Measurements from ENCODE around the gene BSN.

Gene BSN, protein sequence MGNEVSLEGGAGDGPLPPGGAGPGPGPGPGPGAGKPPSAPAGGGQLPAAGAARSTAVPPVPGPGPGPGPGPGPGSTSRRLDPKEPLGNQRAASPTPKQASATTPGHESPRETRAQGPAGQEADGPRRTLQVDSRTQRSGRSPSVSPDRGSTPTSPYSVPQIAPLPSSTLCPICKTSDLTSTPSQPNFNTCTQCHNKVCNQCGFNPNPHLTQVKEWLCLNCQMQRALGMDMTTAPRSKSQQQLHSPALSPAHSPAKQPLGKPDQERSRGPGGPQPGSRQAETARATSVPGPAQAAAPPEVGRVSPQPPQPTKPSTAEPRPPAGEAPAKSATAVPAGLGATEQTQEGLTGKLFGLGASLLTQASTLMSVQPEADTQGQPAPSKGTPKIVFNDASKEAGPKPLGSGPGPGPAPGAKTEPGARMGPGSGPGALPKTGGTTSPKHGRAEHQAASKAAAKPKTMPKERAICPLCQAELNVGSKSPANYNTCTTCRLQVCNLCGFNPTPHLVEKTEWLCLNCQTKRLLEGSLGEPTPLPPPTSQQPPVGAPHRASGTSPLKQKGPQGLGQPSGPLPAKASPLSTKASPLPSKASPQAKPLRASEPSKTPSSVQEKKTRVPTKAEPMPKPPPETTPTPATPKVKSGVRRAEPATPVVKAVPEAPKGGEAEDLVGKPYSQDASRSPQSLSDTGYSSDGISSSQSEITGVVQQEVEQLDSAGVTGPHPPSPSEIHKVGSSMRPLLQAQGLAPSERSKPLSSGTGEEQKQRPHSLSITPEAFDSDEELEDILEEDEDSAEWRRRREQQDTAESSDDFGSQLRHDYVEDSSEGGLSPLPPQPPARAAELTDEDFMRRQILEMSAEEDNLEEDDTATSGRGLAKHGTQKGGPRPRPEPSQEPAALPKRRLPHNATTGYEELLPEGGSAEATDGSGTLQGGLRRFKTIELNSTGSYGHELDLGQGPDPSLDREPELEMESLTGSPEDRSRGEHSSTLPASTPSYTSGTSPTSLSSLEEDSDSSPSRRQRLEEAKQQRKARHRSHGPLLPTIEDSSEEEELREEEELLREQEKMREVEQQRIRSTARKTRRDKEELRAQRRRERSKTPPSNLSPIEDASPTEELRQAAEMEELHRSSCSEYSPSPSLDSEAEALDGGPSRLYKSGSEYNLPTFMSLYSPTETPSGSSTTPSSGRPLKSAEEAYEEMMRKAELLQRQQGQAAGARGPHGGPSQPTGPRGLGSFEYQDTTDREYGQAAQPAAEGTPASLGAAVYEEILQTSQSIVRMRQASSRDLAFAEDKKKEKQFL (N-terminal part only)

GRCh38 chr3:49553692-49554632 lies at the start of gene BSN:
BSN (plus strand) TSS chr3:49554477; CDS start chr3:49554603, 126 bp downstream.
- peak; percentile 32 to 33 for DNase-seq

GRCh38 chr3:49506906-49507305 lies 47.4 kb upstream of the BSN start:
- no peak for DNase-seq

DNA sequence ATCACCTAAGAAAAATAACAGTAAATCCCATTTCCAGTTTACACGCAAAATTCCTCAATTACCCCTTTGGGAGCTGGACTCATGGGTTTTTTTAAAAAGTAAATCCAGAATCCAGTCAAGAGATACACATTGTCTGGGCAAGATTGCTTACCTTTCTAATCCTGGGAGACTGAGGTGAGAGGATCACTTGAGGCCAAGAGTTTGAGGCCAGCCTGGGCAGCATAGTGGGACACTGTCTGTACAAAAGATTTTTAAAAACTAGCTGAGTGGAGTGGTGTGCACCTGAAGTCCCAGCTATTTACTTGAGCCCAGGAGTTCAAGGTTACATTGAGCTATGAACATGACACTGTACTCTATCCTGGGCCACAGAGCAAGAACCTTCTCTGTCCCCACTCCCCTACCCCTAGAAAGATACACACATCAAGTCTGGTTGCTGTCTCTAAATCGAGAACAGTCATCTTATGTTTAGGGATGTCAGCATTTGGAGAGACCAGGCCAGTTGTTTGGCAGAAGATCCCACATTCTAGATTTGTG lies 45.2 kb upstream of the BSN start:
- no peak for DNase-seq

DNA sequence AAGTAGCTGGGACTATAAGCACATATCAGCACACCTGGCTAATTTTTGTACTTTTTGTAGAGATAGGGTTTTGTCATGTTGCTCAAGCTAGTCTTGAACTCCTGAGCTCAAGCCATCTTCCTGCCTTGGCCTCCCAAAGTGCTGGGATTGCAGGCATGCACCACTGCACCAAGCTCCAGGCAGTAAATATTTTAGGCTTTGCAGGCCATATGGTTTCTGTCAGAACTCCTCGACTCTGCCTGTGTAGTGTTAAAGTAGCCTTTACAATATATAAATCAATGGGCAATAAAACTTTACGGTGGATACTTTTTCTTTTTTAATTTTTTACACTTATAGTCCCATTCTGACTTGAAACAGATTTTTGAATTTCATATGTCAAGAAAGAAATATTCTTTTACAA lies 42.6 kb upstream of the BSN start:
- no peak for DNase-seq

DNA sequence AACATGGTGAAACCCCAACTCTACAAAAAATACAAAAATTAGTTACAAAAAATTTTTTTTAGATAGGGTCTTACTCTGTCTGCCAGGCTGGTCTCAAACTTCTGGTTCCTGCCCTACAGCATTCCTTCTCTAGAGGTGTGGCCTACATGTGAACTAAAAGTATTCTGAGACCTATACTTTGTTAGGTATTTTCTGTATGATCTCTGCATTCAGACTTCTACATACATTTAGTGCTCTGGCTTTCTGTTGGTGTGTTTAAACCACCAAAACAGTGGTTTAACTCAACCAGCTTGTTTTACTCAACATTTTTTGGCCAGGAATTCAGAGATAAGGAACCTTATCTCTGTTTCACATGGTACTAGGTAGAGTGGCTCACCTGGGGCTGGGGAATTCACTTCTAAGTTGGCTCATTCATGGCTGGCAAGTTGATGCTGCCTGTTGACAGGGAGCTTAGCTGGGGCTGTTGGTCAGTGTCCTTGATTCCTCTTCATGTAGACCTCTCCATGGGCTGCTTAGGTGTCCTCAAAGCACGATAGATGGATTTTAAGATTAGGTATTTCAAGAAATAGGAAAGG lies 41.4 kb upstream of the BSN start:
- DNase-seq = no peak

- DNase-seq = no peak
Observed at GRCh38 chr3:49513494-49514124, 40.7 kb upstream of the BSN start.

GRCh38 chr3:49518016-49518415 lies 36.3 kb upstream of the BSN start:
- no peak for DNase-seq

DNA sequence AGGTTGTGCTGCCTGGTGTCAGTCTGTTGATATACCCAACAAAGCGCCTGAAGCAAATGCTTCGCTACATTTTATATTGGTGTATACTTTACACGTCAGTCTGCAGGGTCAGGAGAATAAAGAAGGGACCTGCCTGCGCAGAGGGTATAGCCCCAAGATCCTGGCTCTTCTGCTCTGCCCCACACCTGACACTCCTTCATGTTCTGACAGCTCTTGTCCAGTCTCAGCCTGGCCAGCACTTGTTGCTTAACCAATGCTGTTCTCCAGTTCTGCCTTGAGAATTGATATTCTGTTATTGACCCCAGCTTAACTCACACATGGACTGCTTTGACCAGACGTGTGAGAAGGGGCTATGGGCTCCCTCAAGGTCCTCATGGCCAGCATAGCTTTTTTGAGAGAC lies 35.8 kb upstream of the BSN start:
- DNase-seq = no peak

- DNase-seq = no peak
Observed at GRCh38 chr3:49519296-49519695, 35.0 kb upstream of the BSN start.

DNA sequence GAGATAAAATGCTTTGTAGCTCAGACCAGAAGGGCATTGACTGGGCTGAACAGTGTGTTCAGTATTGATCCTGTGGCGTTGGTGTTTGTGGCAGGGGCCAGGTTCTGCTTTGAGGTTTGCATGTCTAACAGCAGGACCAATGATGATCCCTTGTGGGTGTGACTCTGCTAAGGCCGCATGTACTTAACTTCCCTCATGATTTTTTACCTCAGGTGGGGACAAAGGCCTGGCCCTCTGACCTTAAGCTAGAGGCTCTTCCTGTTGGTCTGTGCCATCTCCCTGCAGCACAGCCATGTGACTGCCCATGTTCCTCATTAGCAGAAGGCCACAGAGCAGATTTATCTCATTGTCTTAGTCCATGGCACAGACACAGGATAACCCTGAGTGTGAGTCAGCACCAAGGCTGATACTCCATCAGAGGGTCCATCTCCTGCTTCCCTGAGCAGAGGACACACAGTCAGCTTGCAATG lies 34.3 kb upstream of the BSN start:
- no peak for DNase-seq

- no peak for DNase-seq
Observed at GRCh38 chr3:49523756-49524747, 30.2 kb upstream of the BSN start.

DNA sequence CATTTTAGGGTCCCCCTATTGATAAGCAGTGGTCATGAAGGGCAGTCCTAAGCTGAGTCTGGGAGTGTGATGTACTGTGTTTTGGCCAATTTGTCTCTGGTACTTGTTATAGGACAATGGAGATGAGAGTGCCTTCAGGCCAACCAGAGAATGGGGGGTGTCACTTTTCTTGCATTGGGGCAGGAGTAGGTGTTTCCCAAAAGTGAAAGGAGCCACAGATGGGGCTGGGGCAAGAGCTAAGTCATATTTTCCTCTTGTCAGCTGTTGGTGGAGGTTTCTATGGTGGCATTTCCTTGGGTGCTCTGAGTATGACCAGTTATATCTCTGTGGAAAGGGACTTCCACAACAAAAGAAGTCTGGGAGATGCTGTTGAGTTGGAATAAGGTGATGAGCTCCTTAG lies 24.7 kb upstream of the BSN start:
- no peak for DNase-seq

DNA sequence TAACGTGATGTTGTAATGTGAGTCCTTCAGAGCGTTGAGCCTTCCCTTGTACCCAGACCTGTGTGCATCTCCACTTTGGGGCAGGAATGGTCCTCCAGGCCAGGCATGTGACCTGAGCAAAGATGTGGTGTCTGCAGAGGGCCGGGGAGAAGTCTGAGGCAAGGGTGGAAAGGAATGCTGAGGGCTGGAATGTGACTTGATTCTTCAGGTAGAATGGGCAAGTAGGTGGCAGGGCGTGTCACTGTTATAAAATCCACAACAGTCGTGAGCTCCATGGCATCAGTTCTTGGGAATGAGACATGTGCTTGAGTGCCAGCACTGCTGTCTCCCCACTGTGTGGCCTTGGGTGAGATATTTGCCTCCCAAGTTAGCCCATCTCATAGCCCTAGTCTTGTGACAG lies 24.0 kb upstream of the BSN start:
- DNase-seq = no peak

- DNase-seq = no peak
Observed at GRCh38 chr3:49530701-49531100, 23.6 kb upstream of the BSN start.

DNA sequence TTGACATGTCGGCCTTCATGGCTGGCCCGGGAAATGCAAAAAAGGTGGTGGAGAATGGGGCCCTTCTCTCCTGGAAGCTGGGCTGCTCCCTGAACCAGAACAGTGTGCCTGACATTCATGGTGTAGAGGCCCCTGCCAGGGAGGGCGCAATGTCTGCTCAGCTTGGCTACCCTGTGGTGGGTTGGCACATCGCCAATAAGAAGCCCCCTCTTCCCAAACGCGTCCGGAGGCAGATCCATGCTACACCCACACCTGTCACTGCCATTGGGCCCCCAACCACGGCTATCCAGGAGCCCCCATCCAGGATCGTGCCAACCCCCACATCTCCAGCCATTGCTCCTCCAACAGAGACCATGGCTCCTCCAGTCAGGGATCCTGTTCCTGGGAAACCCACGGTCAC lies 23.1 kb upstream of the BSN start:
- no peak for DNase-seq

DNA sequence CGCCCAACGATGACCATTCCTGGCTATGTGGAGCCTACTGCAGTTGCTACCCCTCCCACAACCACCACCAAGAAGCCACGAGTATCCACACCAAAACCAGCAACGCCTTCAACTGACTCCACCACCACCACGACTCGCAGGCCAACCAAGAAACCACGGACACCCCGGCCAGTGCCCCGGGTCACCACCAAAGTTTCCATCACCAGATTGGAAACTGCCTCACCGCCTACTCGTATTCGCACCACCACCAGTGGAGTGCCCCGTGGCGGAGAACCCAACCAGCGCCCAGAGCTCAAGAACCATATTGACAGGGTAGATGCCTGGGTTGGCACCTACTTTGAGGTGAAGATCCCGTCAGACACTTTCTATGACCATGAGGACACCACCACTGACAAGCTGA lies 22.6 kb upstream of the BSN start:
- no peak for DNase-seq

DNA sequence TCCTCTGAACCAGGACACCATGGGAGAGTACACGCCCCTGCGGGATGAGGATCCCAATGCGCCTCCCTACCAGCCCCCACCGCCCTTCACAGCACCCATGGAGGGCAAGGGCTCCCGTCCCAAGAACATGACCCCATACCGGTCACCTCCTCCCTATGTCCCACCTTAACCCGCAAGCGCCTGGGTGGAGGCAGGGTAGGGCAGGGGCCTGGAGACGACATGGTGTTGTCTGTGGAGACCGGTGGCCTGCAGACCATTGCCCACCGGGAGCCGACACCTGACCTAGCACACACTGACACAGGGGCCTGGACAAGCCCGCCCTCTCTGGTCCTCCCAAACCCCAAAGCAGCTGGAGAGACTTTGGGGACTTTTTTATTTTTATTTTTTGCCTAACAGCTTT lies 21.2 kb upstream of the BSN start:
- DNase-seq = no peak

GRCh38 chr3:49533786-49534519 lies 20.3 kb upstream of the BSN start:
- DNase-seq = no peak
